NCI-H128 (cell line): ENCODE results near the gene CALB2.
"Not testable (repeated sequence)": the region's sequence is repeated elsewhere in the genome, so short reads cannot be mapped to it uniquely, and the experiment has no call there.

Experiments
- DNase-seq: peaks from one replicate; lab custom pipeline; 2025; ENCODE audit not compliant: unreplicated experiment; lab: John Stamatoyannopoulos, UW

Gene CALB2

DNA sequence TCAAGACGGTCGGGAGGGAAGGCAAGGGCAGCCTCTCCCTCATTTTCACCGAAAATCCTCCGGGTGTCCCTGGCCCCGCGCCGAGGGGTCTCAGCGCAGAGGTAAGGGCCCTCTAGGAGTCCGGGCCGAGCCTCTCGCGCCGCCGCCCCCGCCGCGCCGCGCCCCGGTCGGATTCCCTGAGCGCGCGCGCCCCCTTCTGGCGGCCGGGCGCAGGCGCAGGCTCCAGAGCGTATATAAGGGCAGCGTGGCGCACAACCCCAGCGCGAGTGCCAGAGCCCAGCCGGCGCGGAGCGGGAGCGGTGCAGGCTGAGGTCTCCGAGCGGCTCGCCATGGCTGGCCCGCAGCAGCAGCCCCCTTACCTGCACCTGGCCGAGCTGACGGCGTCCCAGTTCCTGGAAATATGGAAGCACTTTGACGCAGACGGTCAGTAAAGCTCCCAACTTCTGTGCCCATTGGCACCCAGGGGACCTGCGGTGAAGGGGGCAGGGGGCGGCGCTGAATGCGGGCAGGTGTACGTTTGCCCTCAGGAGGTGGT, at the start of gene CALB2:
TSS of gene CALB2 (plus strand) at position 260 of the 535 bp plus-strand sequence. CDS start at position 330, 70 bp downstream.
- DNase-seq, result peak; percentile 46

GRCh38 chr16:71311553-71312158, 46.9 kb upstream of the CALB2 start:
- no peak for DNase-seq

- not testable (repeated sequence) for DNase-seq
Measured at GRCh38 chr16:71313591-71313990, 44.9 kb upstream of the CALB2 start.

GRCh38 chr16:71315269-71315668, 43.3 kb upstream of the CALB2 start:
- DNase-seq, result no peak

GRCh38 chr16:71319999-71320398, 38.5 kb upstream of the CALB2 start:
- DNase-seq, result no peak

GRCh38 chr16:71327720-71328119, 30.8 kb upstream of the CALB2 start:
- no peak for DNase-seq

DNA sequence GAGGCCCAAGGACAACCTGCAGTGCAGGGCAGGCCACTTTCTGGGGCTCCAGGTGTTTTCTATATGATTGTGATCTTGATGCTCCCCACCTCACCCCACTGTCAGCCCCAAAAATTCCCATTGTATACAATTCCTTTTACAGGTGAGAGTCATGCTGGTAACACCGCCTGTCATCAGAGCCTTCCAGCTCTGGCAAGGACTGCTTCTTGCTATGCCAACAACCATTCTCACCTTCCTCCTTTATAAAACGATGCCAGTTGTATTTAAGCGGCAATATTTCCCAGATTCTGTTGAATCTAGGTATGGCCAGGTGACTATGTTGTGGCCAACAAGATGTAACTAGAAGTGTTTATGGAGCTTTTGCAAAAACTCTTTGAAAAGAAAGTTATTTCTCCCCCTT, 30.4 kb upstream of the CALB2 start:
- no peak for DNase-seq

DNA sequence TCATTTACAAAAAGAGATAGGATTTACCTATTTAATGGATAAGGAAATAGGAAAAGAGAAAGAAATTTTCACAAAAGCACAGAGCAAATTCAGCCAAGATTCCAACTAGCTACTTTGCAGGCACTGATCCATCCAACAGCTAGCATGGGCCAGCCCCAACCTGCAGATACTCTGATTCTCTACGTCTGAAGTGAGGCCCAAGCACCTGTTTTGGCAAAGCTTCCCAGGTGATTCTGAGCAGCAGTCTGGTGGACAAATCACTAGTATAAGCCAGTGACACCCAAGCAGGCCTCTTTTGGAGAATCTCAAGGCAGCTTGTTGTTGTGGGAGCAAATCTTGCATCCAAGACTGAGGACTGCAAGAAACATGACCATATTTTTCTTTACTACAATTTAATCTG, 20.9 kb upstream of the CALB2 start:
- DNase-seq, result no peak

GRCh38 chr16:71338193-71338592, 20.3 kb upstream of the CALB2 start:
- no peak for DNase-seq

DNA sequence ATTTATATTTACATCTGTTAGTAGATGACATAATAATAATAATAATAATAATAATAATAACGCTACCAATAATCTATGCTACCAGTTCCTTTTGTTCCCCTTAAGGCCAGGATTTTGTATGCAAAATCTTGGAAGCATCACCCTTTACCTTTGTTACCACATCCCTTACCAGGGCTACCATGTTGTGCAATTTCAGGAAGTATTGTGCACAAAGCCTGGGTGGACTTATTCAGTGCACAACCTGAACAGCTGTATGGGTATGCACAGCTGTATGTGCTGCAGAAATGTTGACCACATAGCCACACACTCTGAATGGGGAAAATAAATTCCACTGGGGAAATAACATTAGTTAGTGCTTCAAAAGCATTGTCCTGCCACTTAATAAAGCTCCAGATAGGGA, 19.9 kb upstream of the CALB2 start:
- no peak for DNase-seq

GRCh38 chr16:71339236-71340171, 19.0 kb upstream of the CALB2 start:
- no peak for DNase-seq

DNA sequence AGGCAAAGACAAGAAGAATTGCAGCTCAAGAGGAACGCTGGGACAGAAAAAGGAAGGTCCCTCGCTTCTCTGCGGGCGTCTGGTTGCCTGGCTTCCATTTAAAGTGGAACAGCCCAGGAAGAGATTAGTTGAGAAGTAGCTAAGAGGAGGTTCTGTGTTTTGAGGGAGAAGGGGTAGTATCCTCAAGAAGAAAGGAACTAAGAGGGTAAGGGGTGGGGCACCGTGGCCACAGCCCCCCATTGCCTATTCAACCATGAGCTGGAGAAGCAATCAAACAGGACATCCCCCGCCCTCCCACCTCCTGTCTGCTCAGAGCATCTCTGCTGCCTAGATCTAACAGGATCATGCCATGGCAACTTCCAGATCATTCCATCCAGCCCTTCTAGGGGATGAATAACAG, 18.1 kb upstream of the CALB2 start:
- no peak for DNase-seq

DNA sequence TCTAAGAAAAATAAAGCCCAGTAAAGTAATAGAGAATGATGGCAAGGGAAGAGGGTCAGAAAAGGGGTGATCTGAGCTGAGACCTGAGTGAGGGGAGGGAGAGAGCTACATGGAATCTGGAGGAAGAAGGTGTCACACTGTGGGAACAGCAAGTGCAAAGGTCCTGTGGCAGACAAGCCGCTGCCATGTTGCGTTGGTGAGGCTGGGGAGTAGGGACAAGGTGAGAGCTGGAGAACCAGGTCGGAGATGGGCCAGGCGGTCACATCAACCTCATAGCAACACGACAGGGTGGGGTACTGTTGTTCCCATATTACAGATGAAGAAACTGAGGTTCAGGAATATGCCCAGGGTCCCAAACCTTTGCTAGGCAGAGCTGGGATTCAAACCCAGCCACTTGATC, 16.6 kb upstream of the CALB2 start:
- no peak for DNase-seq

DNA sequence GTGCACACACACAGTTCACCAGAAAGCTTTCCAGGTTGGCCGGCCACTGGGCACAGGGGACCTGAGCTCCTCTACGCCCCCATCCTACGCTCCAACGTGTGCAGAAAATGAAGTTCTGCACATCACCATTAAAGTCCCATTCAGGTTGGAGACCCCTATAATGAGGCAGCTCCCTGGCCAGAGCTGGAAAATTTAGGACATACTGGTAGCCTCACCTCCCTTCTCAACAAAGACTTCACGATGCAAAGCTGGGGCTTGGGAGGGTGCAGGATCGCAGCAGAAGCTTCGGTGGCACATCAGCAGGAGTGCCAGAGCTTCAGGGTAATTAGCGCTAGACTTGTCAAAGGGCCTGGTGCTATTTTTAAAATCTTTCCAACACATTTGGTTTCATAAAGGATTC, 15.4 kb upstream of the CALB2 start:
- no peak for DNase-seq

DNA sequence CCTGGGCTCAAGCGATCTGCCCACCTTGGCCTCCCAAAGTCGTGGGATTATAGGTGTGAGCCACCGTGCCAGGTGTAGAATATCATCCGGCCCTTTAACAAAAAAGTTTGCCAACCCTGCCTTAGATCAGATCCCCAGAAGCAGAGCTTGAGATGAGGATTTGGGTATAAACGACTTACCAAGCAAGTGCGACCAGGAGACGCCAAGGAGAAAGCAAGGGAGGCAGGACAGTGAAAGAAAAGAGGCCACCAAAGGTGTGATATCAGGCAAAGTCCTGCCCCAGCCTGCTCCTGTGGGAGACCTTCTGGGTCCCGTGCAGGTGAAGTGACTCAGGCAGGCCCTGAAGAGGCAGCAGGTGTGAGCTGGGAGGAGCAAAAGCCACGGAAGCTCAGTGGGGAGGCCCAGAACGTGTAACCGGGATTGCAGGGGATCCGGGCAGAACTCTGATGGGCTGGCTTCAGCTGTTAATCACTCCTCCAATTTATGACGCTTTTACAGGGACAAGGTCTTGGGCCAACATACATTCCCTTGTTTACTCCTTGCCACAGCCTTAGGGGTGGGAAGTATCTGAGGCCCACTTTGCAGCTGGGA, 14.1 kb upstream of the CALB2 start:
- DNase-seq, result peak; percentile 31

- no peak for DNase-seq
Measured at GRCh38 chr16:71345031-71345430, 13.5 kb upstream of the CALB2 start.

- DNase-seq, result no peak
Measured at GRCh38 chr16:71347146-71347545, 11.4 kb upstream of the CALB2 start.

DNA sequence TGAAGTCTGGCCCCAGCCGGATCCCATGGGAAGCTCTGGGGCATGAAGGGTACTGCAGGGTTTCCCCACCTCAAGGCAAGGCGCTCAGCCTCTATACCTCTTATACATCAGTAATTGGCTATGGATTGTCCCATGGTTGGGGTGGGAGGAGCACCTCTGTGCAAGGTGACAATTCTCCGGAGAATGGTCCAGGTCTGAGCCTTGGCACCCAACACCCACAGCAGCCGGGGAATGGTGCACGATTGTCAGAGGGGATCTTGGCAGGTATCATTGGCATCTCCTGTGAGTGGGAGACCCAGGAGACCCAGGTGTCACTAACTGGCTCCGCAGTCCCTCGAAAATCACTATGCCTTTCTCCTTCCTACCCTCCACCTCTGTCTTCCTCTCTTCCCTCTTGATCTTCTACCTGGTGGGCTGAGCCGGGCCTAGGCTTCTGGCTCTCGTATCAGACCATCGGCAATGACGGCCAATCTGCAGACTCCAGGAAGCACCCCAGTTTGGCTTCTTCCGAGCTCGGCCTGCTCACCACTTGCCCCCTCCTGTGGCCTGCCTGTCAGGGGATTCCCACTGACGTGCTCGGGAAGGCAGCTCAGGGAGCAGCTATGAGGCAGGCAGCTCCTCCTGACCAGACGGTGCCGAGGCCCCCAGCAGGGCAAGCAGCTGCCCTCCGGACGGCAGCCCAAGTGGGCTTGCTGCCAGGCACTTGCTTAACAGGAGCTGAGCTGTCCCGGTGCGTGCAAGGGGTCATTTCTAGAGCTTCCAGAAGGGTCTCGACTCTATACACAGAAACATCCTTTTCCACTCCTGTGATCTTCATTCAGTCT, 10.0 kb upstream of the CALB2 start:
- DNase-seq, result no peak

DNA sequence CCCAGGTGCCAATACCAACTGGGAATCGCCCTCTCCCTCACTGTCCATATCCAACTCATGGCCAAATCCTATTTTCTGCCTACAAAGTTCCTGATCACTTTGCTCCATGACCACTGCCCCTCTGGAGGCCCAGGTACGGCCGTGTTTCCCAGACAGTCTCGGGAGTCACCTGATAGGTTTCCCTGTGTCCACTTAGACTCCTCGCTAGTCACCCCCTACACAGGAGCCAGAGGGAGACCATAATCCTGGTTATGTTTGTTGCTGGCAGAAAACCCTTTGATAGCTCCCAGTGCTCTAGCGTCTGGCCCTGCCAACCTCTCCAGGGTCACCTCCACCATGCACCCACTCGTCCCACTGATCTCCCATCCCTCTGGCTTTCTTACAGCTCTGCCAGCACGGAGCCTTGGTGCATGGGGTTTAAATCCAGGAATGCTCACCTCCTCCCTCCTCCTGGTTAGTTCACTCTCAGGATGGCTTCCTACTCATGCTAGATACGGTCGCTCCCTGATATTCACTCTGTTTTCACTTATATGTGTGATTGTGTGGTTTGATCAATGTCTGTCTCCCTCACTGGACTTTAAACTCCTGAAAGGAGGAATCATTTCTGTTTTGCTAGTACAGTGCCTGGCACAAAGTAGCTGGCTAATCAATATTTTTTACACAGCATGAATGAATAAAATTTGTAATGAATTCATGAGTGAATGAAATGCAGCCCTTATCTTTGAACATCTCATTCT, 7.5 kb upstream of the CALB2 start:
- no peak for DNase-seq

- no peak for DNase-seq
Measured at GRCh38 chr16:71351558-71351901, 7.0 kb upstream of the CALB2 start.
